ENCODE data around the gene DNLZ. TPM values are rescaled to one million over a fixed set of nuclear protein-coding genes. Genes with fewer than 3 reads are reported as not detected.

DNLZ gene
- total and polyA plus RNA-seq, 2 of the 4 experiments (the other 2 are of a cell fraction) = 2.0 to 11.4 TPM

GRCh38 chr9:136399176-136400037 lies 35.9 kb upstream of the DNLZ start:
- Histone ChIP-seq H3K23ac (ENCODE audit: low read depth, low read length) (peak overlapping the region; percentile 90; the same call in 1 of the 2 replicates), H4K91ac (ENCODE audit: insufficient read depth, low read depth, low read length) (peak overlapping the region; percentile 65; the same call in 1 of the 2 replicates), H3K14ac (replicated peaks; ENCODE audit: low read depth, low read length) (peak overlapping the region; percentile 34; the same call in 1 of the 2 replicates), H3K36me3 (ENCODE audit: control insufficient read depth, insufficient read depth, low read length) (peaks cover 47% of the 10 kb centered on the region), H4K8ac (ENCODE audit: low read depth in 2 of 2, low read length in 2 of 2) (peak overlapping the region; percentile 67 to 92; a peak in 2 of 4 replicates), H3K27me3 (ENCODE audit: control insufficient read depth, insufficient read depth, low read length) (no peaks in the 10 kb centered on the region), H3K4me2 (ENCODE audit: low read depth, low read length) (peak overlapping the region; percentile 100), H2AK9ac (replicated peaks; ENCODE audit: low read depth, low read length, poor library complexity) (peak overlapping the region; percentile 95), H3K9me1 (ENCODE audit: insufficient read depth, low read length) (no peaks in the 10 kb centered on the region), H3K4me3 (ENCODE audit: insufficient read depth, low read depth, low read length) (peak overlapping the region; percentile 76), H2BK20ac (ENCODE audit: low read depth, low read length) (no peak overlapping the region), H3K9ac (ENCODE audit: low read depth, low read length) (peak overlapping the region; percentile 82), H2AK5ac (ENCODE audit: low read depth, low read length) (peak overlapping the region; percentile 66), H2BK120ac (ENCODE audit: low read depth, low read length) (no peak overlapping the region), H3K4ac (ENCODE audit: low read depth, low read length) (peak overlapping the region; percentile 38), H2BK15ac (ENCODE audit: low read depth, low read length) (no peak overlapping the region), H2AFZ (replicated peaks; ENCODE audit: low read length, poor library complexity) (peak overlapping the region; percentile 98), H3K18ac (ENCODE audit: low read depth, low read length) (no peak overlapping the region), H3K4me1 (ENCODE audit: control insufficient read depth, insufficient read depth, low read length) (peaks cover 9% of the 10 kb centered on the region), H3K9me3 (ENCODE audit: control insufficient read depth, insufficient read depth, low read length) (no peaks in the 10 kb centered on the region), H4K5ac (ENCODE audit: low read depth, low read length) (no peak overlapping the region), H3K56ac (ENCODE audit: extremely low read depth, insufficient read depth, low read length) (no peak overlapping the region), H4K20me1 (ENCODE audit: insufficient read depth, low read length) (peaks cover 16% of the 10 kb centered on the region), H3K79me1 (ENCODE audit: low read depth in 1 of 2, low read length in 2 of 2) (peaks cover 20 to 30% of the 10 kb centered on the region in 2 experiments), H3K27ac (ENCODE audit: insufficient read depth, low read length) (peak overlapping the region; percentile 59; the same call in 1 of the 2 replicates), H2BK5ac (ENCODE audit: low read depth, low read length, poor library complexity, severe bottlenecking) (no peak overlapping the region)
- ChIA-PET POLR2A (ENCODE audit: unreplicated experiment) (no interaction called here), CTCF (no interaction called here)
- WGBS, 2 experiments (ENCODE audit: extremely low coverage in 2 of 2, insufficient read length in 1 of 2) = 0% methylated on average over 29 of the region's 67 CpGs; no CpG with 5 or more reads in 1 of the 2 experiments
- BruUV-seq (replicated peaks) = no TSS peak
- ATAC-seq (ENCODE audit: low read depth) (peak; percentile 43), DNase-seq (no peak)
- dilution Hi-C loops (cut with HindIII; ENCODE audit: low sequenced_read_pairs, unreplicated experiment) (no loop called here), intact Hi-C loops (cut with micrococcal nuclease) (loop anchor here (1.0 to 5.0 kb wide), 2 partner anchors 72 to 87 kb away; partner anchors contain the start of gene GPSM1), in situ Hi-C loops (cut with MboI; ENCODE audit: low sequenced_read_pairs) (loop anchor here (5.0 kb wide), 1 partner anchor 77 kb away; no protein-coding TSS in a partner anchor)
- TF ChIP-seq MAFK (IDR thresholded peaks at IDR 0.05; ENCODE audit: low read depth, low read length) (no peak), CHD1 (IDR thresholded peaks at IDR 0.05; ENCODE audit: low read depth, low read length) (no peak), MXI1 (IDR thresholded peaks at IDR 0.05; ENCODE audit: borderline replicate concordance, low read depth, low read length) (peak; percentile 68; the same call in 1 of the 2 replicates), ELK1 (IDR thresholded peaks at IDR 0.05; ENCODE audit: borderline replicate concordance, low read depth, low read length) (no peak), CEBPB (IDR thresholded peaks at IDR 0.05; ENCODE audit: low read depth, low read length) (no peak), RCOR1 (IDR thresholded peaks at IDR 0.05; ENCODE audit: insufficient replicate concordance, low read length) (no peak)
